Fibroblast of skin of abdomen (primary cell): ENCODE data around the gene MYBBP1A.

ENCODE experiments used
- DNase-seq: peaks from one replicate; pipeline ENCODE4 v3.0.0-alpha.2; 2013

Gene MYBBP1A

GRCh38 chr17:4565209-4566141, 10.3 kb upstream of the MYBBP1A start:
- peak; percentile 68 for DNase-seq

GRCh38 chr17:4562015-4562969, 7.1 kb upstream of the MYBBP1A start:
- no peak for DNase-seq

GRCh38 chr17:4560837-4561256, 5.7 kb upstream of the MYBBP1A start:
- DNase-seq = no peak

- DNase-seq = no peak
Measured at GRCh38 chr17:4560421-4560820, 5.2 kb upstream of the MYBBP1A start, which contains the start of gene GGT6. Gene GGT6 (minus strand): TSS chr17:4560577. CDS start chr17:4560521, 56 bp downstream.

GRCh38 chr17:4559966-4560365, 4.8 kb upstream of the MYBBP1A start:
- DNase-seq = no peak

GRCh38 chr17:4559139-4559791, 4.1 kb upstream of the MYBBP1A start:
- no peak for DNase-seq

- DNase-seq = no peak
Measured at GRCh38 chr17:4558347-4558971, 3.3 kb upstream of the MYBBP1A start.

- no peak for DNase-seq
Measured at GRCh38 chr17:4557626-4558346, 2.6 kb upstream of the MYBBP1A start.

GRCh38 chr17:4556996-4557395, 1.8 kb upstream of the MYBBP1A start:
- no peak for DNase-seq

GRCh38 chr17:4555873-4556759, 932 bp upstream of the MYBBP1A start:
- no peak for DNase-seq

GRCh38 chr17:4554441-4554996, 665 bp downstream of the MYBBP1A start:
- DNase-seq = no peak

GRCh38 chr17:4553669-4554068, 1.5 kb downstream of the MYBBP1A start:
- DNase-seq = no peak

- DNase-seq = no peak
Measured at GRCh38 chr17:4551796-4552525, 3.2 kb downstream of the MYBBP1A start.

- DNase-seq = no peak
Measured at GRCh38 chr17:4551141-4551540, 4.0 kb downstream of the MYBBP1A start.

GRCh38 chr17:4550534-4551039, 4.6 kb downstream of the MYBBP1A start:
- no peak for DNase-seq

- DNase-seq = no peak
Measured at GRCh38 chr17:4549781-4550533, 5.2 kb downstream of the MYBBP1A start.

- no peak for DNase-seq
Measured at GRCh38 chr17:4548721-4549531, 6.3 kb downstream of the MYBBP1A start.
